COLO829 (cell line): ENCODE data around the gene ASB10.

Source experiments
- DNase-seq: peaks from one replicate; pipeline ENCODE4 v3.0.0; 2012; ENCODE audit warnings: low spot score

Gene ASB10

DNA sequence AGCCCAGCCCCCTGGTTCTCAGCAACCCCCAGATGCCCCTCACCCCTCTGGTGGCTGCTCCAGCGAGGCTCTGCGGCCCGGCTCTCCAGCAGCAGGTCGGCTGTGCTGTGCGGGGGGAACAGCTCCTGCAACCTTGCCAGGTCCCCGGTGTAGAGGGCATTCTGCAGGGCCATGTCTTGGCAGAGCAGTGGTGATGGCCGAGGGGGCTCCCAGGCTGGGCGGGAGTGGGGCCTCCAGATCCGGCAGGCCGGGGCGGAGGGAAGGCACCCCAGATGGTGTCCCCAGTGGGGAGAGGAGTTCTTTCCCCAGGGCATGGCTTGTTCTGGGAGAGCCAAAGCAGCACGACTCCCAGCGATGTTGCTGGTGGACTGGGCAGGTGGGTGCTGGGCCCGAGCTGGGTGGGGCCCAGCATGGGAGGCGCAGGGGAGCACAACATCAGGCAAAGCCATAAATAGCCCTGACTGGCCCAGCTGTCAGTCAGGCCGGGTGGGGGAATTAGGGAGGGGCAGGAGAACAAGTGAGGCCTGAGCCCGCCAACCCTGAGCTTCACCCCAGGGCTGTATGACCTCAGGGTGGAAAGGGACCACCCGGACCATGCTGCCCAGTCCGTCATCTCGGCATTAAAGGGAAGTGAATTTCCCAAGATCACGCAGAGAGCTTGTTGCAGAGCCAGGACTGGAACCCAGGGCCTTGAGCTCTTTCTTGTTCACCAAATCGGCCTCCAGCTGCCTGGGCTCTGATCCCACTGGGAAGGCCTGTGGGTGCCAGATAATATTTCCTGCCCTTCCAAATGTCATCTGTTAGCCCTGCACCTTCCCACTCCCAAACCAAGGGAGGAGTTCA is 580 bp upstream of the ASB10 start:
- DNase-seq, result no peak

DNA sequence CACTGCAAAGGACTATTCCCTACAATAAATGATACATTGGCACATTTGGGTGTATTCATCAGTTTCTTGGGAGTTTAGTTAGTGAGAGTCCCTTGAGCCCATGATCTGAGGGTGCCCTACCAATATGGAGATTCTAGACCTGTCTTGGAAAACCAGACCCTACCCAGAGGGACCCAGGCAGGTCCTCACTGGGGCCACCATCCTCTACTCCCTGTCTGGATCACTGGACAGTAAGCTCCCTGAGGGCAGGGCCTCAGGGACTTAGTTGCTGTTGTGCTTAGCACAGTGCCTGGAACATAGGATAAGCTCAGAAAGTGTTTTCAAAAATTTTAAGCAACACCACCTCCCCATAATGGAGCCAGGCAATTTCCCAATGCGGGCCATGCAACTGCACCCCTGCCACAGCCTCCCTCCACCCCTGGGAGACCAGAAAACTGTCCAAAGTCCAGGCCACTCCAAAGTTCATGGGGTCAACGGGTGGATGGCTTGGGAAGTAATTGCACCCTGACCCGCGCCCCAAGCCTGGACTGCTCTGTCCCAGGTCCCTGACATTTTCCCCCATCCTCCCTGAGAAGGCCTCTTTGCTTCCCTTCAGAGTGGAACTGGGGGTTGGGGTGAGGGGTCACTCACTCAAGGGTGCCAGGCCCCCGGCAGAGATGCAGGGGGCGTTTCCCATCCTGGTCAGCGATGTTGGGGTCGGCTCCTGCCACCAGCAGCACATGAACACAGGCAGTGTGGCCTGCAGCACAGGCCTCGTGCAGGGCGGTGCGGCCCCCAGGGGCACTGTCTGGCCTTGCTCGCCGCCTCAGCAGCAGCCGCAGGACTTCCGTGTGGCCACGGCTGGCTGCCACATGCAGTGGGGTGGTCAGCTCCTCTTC is 1.0 kb downstream of the ASB10 start:
- no peak for DNase-seq

DNA sequence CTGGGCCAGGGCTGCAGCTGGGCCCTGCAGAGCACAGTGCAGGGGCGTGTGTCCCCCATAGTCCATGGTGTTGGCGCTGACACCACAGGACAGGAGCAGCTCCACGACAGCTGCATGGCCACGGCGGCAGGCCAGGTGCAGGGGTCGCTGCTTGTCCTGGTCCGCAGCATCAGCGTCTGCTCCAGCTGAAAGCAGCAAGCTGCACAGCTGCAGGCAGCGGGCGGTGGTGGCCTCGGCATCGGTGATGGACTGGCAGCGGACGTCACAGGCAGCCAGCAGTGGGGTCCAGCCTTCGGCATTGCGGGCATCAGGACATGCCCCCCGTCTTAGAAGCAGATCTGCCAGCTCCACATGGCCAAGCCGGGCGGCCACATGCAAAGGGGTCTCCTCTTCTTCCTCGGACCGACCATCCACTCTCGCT is 6.0 kb downstream of the ASB10 start:
- DNase-seq, result no peak

DNA sequence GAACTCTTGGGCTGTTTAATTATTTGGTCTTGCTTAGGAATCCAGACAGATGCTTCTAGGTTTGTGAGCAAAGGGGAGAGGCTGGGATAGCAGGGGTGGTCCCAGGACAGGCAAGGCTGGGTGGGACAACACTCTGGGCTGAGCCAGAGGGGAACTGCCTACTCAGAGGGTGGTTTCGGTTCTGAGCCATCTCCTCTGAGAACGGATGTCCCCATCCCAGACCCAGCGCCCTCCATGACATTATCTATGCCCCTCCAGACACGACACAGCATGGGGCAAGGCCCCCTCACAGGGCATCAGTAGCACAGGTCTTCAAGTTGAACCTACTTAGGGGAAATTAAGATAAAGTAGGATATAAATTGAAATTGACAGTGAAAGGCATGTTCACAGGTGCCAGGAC is 7.1 kb downstream of the ASB10 start:
- DNase-seq, result no peak

DNA sequence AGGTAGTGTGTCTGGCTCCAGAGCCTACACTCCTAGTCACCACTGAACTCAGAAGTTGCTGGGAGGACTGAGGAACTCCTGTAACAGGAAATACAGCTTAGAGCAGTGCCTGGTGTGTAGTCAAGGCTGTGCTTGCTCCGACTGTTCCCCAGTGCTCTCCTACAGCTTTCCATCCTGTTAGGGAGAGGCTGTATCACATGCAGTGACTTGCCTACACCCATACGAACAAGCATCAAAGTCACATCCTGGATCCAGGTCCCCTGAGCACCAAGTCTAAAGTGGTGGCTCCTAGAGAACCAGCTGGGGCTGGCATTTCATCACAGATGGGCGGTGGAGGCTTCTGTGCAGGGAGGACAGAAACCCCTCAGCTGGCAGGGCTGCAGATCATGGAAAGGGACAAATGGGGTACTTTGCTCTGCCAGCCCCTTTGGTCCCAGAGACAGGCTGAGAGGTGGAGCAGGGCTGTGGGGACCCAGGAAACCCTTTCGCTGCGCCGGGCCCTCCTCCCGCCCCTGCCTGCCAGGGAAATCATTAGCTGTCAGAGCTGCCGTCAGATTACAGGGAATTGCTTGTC is 7.7 kb downstream of the ASB10 start:
- DNase-seq, result no peak

DNA sequence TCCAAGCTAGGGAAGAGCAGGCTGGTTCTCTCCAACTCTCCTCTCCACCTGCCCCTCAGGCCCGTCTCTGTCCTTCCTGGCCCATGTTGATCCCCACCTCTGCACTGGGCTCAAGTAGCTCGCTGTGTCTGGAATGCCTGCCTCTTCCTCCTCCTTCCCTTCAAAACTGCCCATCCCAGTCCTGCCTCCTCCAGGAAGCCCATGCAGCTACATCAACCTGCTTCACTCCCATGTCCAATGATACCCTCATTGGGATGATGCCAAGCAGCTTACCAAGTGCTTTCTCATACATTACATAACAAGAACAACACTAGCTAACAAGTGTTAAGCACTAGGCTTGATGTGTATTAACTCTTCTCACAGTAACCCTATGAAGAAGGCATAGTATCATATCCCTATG is 8.2 kb downstream of the ASB10 start:
- no peak for DNase-seq

DNA sequence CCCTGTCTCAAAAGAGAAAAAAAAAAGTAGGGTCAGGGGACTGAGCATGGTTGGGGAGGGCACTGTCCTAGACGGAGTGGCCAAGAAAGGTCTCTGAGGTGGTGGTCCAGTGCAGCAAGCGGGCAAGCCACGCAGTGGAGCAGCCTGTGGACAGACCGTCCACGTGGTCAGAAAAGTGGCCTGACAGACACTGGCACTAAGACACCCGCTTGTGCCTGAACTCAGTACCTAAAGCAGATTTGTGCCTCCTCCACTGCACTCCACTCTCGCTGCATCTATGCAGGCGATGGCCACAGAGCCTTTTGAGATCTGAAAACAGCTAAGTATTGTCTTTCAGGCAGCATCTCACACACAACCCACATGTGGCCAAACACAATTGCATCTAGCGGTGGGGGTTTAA is 8.8 kb downstream of the ASB10 start:
- no peak for DNase-seq

DNA sequence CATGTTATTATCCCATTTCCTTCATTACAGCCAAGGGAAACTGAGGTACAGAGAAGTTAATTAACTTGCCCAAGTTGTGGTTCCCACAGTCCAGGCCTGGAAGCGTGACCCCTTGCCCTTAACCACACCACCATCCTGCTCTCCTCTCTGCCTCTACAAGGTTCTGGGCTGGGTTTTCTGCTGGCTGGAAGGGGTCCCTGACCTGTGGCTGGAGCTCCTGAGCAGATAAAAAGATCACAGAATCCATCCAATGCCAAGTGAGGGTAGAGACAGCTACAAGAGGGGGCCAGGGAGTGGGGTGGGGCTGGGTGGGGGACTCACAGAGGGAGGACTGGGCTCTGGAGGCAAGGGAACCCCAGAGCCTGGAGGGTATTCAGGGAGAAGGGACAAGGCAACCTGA is 9.7 kb downstream of the ASB10 start:
- no peak for DNase-seq

DNA sequence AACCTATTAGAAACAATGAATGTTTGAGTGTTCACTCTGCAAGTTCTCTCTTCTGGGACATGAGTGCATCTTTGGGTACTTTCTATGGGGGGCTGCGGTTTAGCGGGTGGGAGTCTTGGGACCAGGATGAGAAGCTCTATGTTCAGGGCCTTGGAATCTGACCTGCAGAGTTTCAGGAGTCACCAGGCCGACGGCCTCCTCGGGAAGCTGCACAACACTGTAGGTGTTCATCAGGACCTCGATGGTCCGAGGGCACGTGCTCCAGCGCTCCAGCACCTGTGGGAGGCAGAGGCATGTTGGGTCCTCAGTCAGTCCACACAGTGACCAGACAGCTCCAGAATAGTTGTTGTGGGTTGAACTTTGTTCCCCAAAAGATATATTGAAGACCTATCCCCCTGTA is 10.6 kb downstream of the ASB10 start:
- no peak for DNase-seq

DNA sequence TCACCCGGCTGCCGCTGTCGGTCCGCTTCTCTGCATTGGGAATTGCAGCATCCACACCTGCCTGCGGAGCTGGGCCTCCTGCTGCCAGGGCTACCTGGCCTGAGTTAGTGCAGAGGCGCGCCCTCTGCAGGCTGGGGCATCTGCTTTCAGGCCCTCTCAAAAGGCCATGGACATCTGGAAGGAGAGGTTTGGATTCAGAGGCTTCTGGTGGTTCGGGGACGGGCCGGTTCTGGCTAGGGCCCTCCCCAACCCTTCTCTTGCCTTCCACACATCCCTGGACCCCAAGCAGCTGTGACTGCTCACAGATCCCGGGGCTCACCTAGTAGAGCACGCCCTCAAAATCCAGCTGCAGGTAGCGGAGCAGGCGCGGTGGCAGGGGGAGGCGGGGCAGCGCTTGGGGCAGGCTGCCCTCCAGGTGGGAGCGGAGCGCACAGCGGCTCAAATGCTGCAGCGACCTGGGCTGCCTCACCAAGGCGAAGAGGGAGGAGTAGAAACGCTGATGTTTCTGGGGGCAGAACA is 11.2 kb downstream of the ASB10 start:
- DNase-seq, result no peak

DNA sequence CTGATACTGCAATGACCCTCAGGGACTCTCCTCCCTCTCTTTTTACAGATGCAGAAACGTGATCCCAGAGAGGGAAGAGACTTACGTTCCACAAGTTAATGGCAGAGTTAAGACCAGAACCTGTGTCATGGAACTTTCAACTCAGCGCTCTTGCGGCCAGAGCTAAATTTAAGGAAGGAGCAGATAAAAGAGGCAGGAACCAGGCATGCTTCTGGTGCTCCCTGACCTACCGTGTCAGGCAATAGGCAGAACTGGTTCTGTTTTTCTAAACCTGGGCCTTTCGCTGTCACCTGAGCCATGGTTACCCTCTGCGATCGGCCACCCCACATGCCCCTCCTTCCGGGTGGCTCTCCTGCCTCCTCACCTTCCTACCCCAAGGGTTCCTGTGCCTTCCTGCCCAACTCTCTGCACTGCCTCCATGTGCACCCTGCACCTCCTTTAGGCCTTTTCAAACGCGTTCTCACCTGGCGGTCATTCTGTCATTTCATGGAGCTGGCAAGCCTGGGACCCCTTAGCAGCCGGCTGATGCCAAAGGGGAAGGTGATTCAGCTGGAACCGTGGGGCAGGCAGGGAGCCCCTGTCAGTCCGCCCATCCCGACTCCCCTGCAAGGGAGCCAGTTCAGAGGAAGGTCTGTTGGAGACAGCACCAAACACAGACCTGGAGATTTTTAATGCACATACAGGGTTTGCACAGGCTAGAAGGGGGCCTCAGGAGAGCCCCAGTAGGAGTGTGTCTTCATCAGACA is 11.8 kb downstream of the ASB10 start:
- no peak for DNase-seq

DNA sequence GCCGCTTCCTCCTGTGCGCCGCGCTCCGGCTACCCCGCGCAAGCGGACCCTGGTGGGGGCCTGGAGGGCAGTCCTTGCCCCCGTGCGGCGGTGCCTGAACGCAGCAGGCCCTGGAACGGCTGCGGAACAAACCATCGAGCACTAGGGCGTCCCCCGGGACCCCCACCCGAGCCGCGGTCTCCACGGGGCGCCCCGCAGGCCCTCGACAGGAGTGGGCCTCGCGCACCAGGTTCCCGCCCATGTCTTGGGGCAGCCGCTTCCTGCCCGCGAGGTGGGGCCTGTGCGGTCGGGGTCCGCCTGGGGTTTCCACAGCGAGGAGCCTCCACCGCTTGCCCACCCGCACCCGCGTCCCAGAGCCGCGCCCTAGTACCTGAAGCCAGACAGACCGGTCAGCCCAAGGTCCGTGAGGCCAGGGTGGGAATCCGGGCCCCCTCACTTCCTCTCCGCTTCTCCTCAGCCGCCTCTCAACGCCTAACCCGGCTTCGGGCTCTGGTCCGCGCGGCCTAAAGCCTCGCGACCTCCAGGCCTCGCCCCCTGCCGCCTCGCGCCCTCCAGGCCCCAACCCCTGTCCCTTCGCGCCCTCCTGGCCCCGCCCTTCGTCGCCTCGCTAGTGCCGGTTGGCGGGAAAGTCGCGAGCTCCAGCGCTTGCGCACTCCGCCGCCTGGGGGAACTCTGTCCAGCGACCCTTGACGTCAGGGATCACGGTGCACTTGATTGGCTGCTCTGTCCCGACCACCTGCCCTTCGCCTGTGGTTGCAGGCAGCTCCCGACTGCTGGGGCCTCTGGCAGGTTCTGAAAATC is 12.6 kb downstream of the ASB10 start:
- peak; percentile 36 for DNase-seq

DNA sequence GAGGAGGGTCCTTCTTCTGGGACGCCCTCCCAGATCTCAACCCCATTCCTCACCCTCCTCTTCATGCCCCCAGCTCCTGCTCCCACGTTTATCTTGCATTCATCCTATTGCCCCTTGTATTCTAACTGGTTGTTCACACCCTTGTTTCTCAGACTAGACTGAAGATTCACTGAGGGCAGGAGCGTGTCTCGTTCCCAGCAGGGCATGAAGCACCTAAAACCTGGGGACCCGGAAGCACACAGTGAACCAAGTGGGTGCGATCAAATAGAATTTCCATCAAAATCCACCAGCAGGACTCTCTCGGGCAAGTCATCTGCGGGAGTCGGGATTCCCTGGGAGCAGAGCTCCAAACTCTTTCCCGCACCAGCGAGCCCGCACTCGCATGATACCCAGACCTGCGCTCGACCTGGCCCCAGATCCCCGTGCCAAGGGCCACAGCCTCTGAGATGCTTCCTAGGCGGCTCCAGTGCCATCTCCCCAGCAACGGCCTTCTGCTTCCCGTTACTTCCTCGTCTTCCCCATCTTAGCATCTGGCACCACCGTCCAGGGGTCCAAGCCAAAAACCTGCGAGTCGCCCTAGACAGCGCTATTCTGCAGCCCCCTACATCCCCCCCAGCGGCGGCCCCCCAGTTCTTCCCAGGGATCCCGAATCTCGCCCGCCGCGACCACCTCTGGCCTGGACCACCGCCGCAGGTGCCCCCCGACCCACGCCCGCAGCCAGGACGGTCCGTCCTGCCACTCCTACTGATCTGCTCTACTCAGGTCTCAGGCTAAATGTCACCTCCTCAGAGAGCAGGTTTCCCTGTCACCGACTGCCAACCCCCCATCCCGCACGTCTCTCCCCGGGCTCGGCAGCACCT is 13.4 kb downstream of the ASB10 start:
- DNase-seq, result no peak

DNA sequence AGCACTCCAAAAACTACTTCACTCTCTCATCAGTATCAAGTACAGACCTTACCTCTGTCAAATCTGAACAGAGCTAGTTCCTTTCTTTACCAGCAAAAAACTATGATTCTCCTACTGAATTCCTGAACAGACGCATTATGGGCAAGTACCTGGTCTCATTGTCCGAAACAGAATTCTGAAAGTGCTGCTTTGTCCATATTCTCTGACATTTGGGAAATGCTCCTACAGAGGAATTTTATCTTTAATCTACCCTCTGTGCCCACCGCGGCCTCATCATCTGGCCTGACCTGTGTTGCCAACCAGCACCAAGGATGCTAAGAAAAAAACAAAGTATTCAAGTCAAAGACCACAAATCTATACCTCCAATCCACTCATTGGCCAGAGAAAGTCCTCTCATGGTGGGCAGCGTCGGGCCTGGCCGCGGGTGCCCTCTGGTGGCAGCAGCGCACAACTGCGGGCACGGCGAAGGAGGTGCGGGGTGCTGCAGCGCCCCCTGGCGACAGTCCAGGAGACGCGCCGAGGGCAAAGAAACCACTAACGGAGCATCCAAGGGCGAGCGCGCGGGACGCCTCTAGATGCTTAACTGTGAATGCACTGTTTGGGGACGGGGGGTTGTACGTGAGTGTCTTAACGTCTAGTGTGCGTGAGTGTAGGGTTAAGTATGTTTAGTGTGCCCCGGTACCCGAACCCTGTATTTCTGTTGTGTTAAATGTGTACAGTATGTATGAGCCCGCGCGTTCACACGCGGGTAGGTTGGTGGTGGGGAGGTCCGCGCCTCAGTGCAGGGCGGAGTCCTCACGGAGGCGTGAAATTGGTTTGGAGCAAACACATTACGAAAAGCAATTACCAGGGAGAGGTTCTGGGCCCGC is 14.5 kb downstream of the ASB10 start:
- peak; percentile 57 for DNase-seq

DNA sequence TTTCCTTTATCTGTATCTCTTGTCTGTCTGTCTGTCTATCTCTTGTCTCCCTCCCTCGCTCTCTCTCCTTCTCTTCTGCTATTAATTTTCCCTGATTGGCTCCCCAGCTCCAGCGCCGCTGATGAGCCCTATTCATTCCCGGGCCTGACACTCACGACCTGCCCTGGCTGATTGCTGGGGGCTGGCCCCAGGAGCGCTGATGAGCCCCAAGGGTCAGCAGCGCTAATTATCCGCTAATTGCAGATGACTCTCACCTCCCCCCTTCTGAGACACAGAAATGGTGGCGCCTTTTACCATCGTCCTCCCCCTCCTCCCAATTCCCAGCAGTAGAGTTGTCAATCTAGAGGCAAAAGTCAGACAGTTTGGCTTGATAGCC is 18.3 kb downstream of the ASB10 start:
- DNase-seq, result no peak

DNA sequence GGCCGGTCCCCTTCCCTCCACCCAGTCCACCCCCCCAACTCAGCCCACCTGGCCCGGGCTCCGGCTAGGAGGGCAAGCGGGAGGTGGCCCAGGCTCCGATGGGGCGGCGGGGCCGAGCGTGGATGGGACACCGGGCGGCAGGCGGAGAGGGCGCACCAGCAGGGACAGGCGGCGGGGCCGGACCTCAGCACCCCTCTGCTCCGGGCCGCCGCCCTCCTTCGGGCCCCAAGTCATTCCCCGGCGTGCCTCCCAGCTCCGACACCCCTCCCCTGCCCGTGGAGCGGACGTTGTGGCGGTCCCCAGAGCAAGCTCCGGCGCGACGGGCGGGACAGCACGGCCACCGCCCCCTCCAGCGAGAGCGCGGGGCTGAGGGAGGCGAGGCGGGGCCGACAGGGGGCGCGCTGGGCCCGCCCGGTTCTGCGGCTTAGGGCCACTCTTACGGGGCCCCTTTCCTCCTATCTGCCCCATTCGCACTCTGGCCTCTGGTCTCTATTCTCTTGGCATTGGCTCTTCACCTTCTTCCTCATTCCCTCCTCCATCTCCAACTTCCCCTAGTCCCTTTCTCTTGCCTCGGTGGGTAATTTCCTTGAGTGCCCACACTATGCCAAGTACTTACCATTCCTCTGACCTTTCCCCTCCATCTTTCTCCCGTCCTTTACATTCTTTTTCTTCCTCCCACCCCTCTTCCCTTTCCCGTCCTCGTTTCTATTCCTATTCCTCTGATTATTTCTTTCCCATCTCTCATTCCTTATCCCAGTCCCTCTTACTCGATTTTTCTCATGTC is 18.9 kb downstream of the ASB10 start:
- no peak for DNase-seq

DNA sequence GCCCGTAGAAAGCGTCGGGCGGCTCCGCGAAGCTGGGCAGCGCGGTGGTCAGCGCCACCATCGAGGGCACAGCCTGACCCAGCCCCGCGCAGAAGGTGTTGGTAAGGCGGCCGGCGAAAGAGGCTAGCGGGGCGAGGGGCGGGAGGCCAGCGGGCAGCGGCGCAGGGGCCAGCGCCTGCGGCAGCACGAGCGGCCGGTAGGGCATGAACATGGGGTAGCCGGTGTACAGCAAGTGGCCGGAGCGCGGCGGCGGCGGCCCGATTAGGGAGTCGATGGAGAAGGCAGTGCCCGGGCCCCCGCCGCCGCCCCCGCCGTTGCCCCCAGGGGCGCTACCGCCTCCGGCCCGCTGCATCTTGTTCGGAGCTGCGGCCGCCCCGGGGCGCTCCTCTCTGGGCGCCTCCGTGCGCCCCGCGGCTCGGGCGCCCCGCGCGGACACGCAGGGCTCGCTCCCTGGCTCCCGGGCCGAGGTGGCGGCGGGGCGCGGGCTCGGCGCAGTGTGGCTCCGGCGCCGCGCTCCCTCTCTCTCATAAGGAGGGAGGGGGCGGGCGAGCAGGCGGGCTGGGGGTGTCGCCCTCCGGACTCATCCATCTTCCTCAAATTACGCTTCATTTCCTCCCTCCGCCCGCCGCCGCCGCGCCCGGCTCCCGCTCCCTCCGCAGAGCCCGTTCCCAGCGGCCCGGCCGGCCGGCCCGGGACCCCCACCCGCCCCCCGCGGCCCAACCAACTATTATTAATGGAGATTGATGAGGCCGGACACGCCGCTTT is 19.7 kb downstream of the ASB10 start, which contains the start of gene GBX1:
Gene GBX1 (minus strand): TSS at position 498 of the 765 bp plus-strand sequence. CDS start 146 bp downstream, at position 352.
- DNase-seq, result no peak
